Endothelial cell of umbilical vein (primary cell): Measurements from ENCODE around the gene MTG1. TPM values are rescaled to one million over a fixed set of nuclear protein-coding genes. Genes with fewer than 3 reads are reported as not detected.

Source experiments
- BruUV-seq: library from RNA; stranded (reverse); fragments of 400-500 nt; replicated peaks from 2 replicates; lab custom pipeline; 2021; lab: Mats Ljungman, UMichigan
- CTCF ChIA-PET: fragments of 300-600, 350-600 bp; sonication (Branson Sonifier 250); formaldehyde crosslinking; loops from one replicate; lab custom pipeline; 2021; ENCODE audit warnings: antibody characterized with exemption, inconsistent platforms; lab: Charles Lee
- POLR2A ChIA-PET: fragments of 300-600, 350-600 bp; sonication (Branson Sonifier 250); formaldehyde crosslinking; loops from one replicate; lab custom pipeline; 2021; ENCODE audit warnings: antibody characterized with exemption, inconsistent platforms; lab: Charles Lee
- DNase-seq: peaks from one replicate; pipeline ENCODE4 v3.0.0-alpha.2; 2011; ENCODE audit warnings: low read depth, low spot score
- FAIRE-seq: peaks from 2 replicates; lab custom pipeline; 2011; peaks lifted over from hg19 to GRCh38; lab: Jason Lieb, UNC
- H2AFZ ChIP-seq: 2 replicates; pipeline ENCODE4 v1.6.0; 2012; ENCODE audit warnings: low read depth, low read length, control low read depth, inconsistent platforms
- H3K27ac ChIP-seq: 2 replicates; pipeline ENCODE4 v1.5.1; 2011; ENCODE audit warnings: low read depth, mild to moderate bottlenecking, control low read depth, low read length, moderate library complexity; ENCODE audit not compliant: insufficient read depth
- H3K27me3 ChIP-seq, 2 experiments: 2 replicates each; pipeline versions ENCODE4 v1.6.0 to v1.6.1; 2011; ENCODE audit warnings: low read length in 2 of 2, mixed read lengths in 1 of 2; ENCODE audit not compliant: control insufficient read depth in 2 of 2, insufficient read depth in 2 of 2
- H3K36me3 ChIP-seq, 2 experiments: 2 replicates in 1 of 2; 3 replicates in 1 of 2; pipeline ENCODE4 v1.5.1; 2011; ENCODE audit warnings: low read length in 2 of 2, mild to moderate bottlenecking in 1 of 2, moderate library complexity in 1 of 2; ENCODE audit not compliant: control insufficient read depth in 2 of 2, insufficient read depth in 2 of 2; ENCODE audit errors: extremely low read depth in 1 of 2
- H3K4me1 ChIP-seq: 3 replicates; pipeline ENCODE4 v1.5.1; 2011; ENCODE audit warnings: mild to moderate bottlenecking, low read length; ENCODE audit not compliant: control insufficient read depth, insufficient read depth; ENCODE audit errors: extremely low read depth
- H3K4me2 ChIP-seq: 2 replicates; pipeline ENCODE4 v1.6.1; 2011; ENCODE audit warnings: low read length, control low read depth, mixed read lengths; ENCODE audit not compliant: insufficient read depth
- H3K4me3 ChIP-seq, 3 experiments: fragments of 200-600 bp in 1 of 3; sonication (generic), shearing (Covaris generic) in 1 of 3; replicated peaks in 1 of 3; 2 replicates each; pipeline ENCODE4 v1.5.1; 2011 to 2016; ENCODE audit warnings: control low read depth in 3 of 3, low read length in 3 of 3, mild to moderate bottlenecking in 2 of 3, inconsistent platforms in 1 of 3, low read depth in 1 of 3, moderate library complexity in 1 of 3; ENCODE audit not compliant: insufficient read depth in 1 of 3
- H3K79me2 ChIP-seq: 2 replicates; pipeline ENCODE4 v1.6.0; 2012; ENCODE audit warnings: low read length, inconsistent platforms; ENCODE audit not compliant: control insufficient read depth, insufficient read depth
- H3K9ac ChIP-seq: replicated peaks from 2 replicates; pipeline ENCODE3; 2011; ENCODE audit warnings: low read length, control low read depth; ENCODE audit not compliant: insufficient read depth; ENCODE audit errors: extremely low read depth
- H3K9me1 ChIP-seq: replicated peaks from 3 replicates; pipeline ENCODE4 v1.6.0; 2011; ENCODE audit warnings: mild to moderate bottlenecking, low read length; ENCODE audit not compliant: control insufficient read depth, insufficient read depth; ENCODE audit errors: extremely low read depth
- H3K9me3 ChIP-seq: replicated peaks from 2 replicates; pipeline ENCODE4 v1.5.1; 2012; ENCODE audit warnings: low read length, inconsistent platforms; ENCODE audit not compliant: control insufficient read depth, insufficient read depth
- H4K20me1 ChIP-seq: replicated peaks from 2 replicates; pipeline ENCODE3; 2011; ENCODE audit warnings: mild to moderate bottlenecking, low read length; ENCODE audit not compliant: control insufficient read depth, insufficient read depth; ENCODE audit errors: extremely low read depth
- EZH2 ChIP-seq: IDR thresholded peaks from 2 replicates; pipeline ENCODE4 v1.6.1; 2012; ENCODE audit warnings: borderline replicate concordance, low read depth, mild to moderate bottlenecking, moderate library complexity, low read length, inconsistent platforms; ENCODE audit not compliant: severe bottlenecking
- FOS ChIP-seq: IDR thresholded peaks from 2 replicates; pipeline ENCODE4 v1.6.1; 2011; ENCODE audit warnings: mild to moderate bottlenecking, low read length, moderate library complexity, borderline replicate concordance; ENCODE audit not compliant: insufficient read depth
- GATA2 ChIP-seq: IDR thresholded peaks from 2 replicates; pipeline ENCODE4 v1.7.0; 2011; ENCODE audit warnings: low read depth, mild to moderate bottlenecking, moderate library complexity, mixed read lengths, low read length; ENCODE audit not compliant: insufficient read length, insufficient read depth
- JUN ChIP-seq: IDR thresholded peaks from 2 replicates; pipeline ENCODE4 v1.6.1; 2011; ENCODE audit warnings: borderline replicate concordance, low read depth; ENCODE audit not compliant: insufficient read length, insufficient read depth
- MYC ChIP-seq: IDR thresholded peaks from one replicate; pipeline ENCODE4 v1.6.1; 2011; ENCODE audit warnings: mild to moderate bottlenecking, low read depth, low read length
- POLR2A ChIP-seq: IDR thresholded peaks from 2 replicates; pipeline ENCODE4 v1.6.1; 2012; ENCODE audit warnings: low read depth, mild to moderate bottlenecking, control low read depth, low read length
- POLR2AphosphoS5 ChIP-seq: IDR thresholded peaks from 2 replicates; pipeline ENCODE4 v1.6.1; 2012; ENCODE audit warnings: low read depth, mild to moderate bottlenecking, control low read depth, low read length, moderate library complexity; ENCODE audit not compliant: insufficient read depth
- dilution Hi-C: fragments of 300-500 bp; cut with MboI; formaldehyde crosslinking; loops from one replicate; pipeline ENCODE4 v1.15.0; 2019; ENCODE audit warnings: low sequenced_read_pairs; ENCODE audit not compliant: extremely low pct_ligation_motif_present
- intact Hi-C: fragments of 100-400 bp; cut with micrococcal nuclease; formaldehyde crosslinking; loops from one replicate; pipeline ENCODE4 v1.10.0; 2022
- polyA plus RNA-seq, 4 experiments: library from polyadenylated mRNA; depleted of rRNA in 3 of 4; stranded (reverse) in 3 of 4; unstranded in 1 of 4; fragments of >200 nt; gene quantifications; 2 replicates each; pipeline versions ENCODE4 v1.2.1 to v1.2.3, GENCODE V29; 2011 to 2012; ENCODE audit warnings: missing spikeins in 1 of 4
- total RNA-seq: library from RNA; stranded (reverse); gene quantifications from 2 replicates; pipeline ENCODE4 v1.2.3, GENCODE V29; 2021
- TF ChIP-seq, protein P1 (sequence below), 2 donors: IDR thresholded peaks; 1 replicate in 1 of 2; 2 replicates in 1 of 2; pipeline ENCODE4 v1.5.1; 2011; ENCODE audit warnings: low read length in 2 of 2, mild to moderate bottlenecking in 2 of 2, moderate library complexity in 2 of 2, control low read depth in 1 of 2, inconsistent platforms in 1 of 2, low read depth in 1 of 2; ENCODE audit not compliant: insufficient read depth in 1 of 2; ENCODE audit errors: extremely low read depth in 1 of 2
- TF ChIP-seq, protein P2 (sequence below): IDR thresholded peaks from 2 replicates; pipeline ENCODE4 v1.6.1; 2011; ENCODE audit not compliant: insufficient read depth, insufficient read length

Gene MTG1
- total and polyA plus RNA-seq, 2 donors (not counting 3 experiments of a cell fraction or from before 2014, with no cell fraction given) = 66.5 to 91.6 TPM

DNA sequence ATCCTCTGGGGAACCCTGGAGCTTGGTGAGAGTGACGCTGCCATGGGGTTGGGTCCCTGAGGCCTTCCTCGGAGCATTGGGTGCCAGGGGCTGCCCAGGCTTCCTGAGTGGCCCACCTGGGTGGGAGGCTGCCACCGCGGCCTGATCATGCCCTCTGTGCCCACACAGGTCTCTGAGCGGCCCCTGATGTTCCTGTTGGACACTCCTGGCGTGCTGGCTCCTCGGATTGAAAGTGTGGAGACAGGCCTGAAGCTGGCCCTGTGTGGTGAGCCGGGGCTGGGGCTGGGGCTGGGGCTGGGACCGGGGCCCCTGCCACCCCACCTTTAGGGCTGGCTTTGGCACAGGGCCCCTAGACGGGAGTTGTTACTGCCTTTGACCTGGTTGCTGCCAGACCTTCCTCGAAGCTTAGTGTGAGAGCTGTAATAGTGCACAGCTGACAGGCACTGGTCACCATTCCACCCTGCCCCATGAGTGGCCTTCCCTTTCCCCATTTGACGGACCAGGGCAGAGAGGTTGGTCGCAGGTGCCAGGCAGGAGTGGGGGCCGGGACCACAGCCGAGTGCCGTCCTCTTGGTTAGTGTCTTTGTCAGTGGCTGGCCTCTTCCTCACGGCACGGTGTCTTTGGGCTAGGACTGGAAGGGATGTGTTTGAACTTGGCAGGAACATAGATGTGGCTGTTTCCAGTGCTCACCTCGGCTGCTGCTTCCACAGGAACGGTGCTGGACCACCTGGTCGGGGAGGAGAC lies 8.2 kb downstream of the MTG1 start:
- CTCF ChIA-PET = interaction anchor here (0.6 kb wide), 1 partner anchor 288 kb away, joined by 3 read pairs; no protein-coding TSS in a partner anchor
- BruUV-seq = no TSS peak

More for the DNA sequence above, 8.2 kb downstream of the MTG1 start:
- Histone ChIP-seq H3K9ac (no peak overlapping the region), H2AFZ (no peak overlapping the region), H3K4me1 (no peaks in the 10 kb centered on the region), H3K4me3 (no peak overlapping the region), H3K27me3 (no peaks in the 10 kb centered on the region), H3K9me3 (no peaks in the 10 kb centered on the region), H3K27ac (no peak overlapping the region), H4K20me1 (no peaks in the 10 kb centered on the region), H3K36me3 (peaks cover 16 to 27% of the 10 kb centered on the region in 2 experiments), H3K9me1 (no peaks in the 10 kb centered on the region), H3K79me2 (peaks cover 33% of the 10 kb centered on the region), H3K4me2 (no peak overlapping the region)
- DNase-seq (no peak), FAIRE-seq (no peak)
- intact Hi-C loops = no loop called here
- TF ChIP-seq EZH2 (no peak), GATA2 (no peak), JUN (no peak), MYC (no peak), POLR2AphosphoS5 (no peak), POLR2A (no peak), FOS (no peak)
- TF ChIP-seq, protein P1, sequence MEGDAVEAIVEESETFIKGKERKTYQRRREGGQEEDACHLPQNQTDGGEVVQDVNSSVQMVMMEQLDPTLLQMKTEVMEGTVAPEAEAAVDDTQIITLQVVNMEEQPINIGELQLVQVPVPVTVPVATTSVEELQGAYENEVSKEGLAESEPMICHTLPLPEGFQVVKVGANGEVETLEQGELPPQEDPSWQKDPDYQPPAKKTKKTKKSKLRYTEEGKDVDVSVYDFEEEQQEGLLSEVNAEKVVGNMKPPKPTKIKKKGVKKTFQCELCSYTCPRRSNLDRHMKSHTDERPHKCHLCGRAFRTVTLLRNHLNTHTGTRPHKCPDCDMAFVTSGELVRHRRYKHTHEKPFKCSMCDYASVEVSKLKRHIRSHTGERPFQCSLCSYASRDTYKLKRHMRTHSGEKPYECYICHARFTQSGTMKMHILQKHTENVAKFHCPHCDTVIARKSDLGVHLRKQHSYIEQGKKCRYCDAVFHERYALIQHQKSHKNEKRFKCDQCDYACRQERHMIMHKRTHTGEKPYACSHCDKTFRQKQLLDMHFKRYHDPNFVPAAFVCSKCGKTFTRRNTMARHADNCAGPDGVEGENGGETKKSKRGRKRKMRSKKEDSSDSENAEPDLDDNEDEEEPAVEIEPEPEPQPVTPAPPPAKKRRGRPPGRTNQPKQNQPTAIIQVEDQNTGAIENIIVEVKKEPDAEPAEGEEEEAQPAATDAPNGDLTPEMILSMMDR (IDR thresholded peaks at IDR 0.05; ENCODE audit: extremely low read depth in 1 of 2, insufficient read depth in 1 of 2, low read depth in 1 of 2, low read length in 2 of 2) = no peak
- TF ChIP-seq, protein P2, sequence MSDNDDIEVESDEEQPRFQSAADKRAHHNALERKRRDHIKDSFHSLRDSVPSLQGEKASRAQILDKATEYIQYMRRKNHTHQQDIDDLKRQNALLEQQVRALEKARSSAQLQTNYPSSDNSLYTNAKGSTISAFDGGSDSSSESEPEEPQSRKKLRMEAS = no peak
- POLR2A ChIA-PET = no interaction called here
- dilution Hi-C loops = no loop called here
